NK-92 treated with Interleukin-12 subunit alpha and Interleukin-12 subunit beta, amount 100 ng/mL, for 24 hours (cell line): ENCODE results near the gene PEX11G.
"Not testable (repeated sequence)": the region's sequence is repeated elsewhere in the genome, so short reads cannot be mapped to it uniquely, and the experiment has no call there.

ENCODE experiments used
- DNase-seq: peaks from one replicate; lab custom pipeline; 2025; lab: John Stamatoyannopoulos, UW

PEX11G gene

GRCh38 chr19:7433456-7433855, 55.4 kb downstream of the PEX11G start:
- DNase-seq: not testable (repeated sequence)

GRCh38 chr19:7429638-7430282, 59.1 kb downstream of the PEX11G start:
- no peak for DNase-seq

GRCh38 chr19:7428651-7429113, 60.2 kb downstream of the PEX11G start:
- no peak for DNase-seq

GRCh38 chr19:7427944-7428343, 60.9 kb downstream of the PEX11G start:
- DNase-seq: no peak

- no peak for DNase-seq
Observed at GRCh38 chr19:7426986-7427385, 61.8 kb downstream of the PEX11G start.
